Activated CD4-positive, CD25-positive, alpha-beta regulatory T cell (primary cell): ENCODE data around the gene SLC14A1.
"Not testable (repeated sequence)": the region's sequence is repeated elsewhere in the genome, so short reads cannot be mapped to it uniquely, and the experiment has no call there.

Source experiments
- DNase-seq, 4 experiments: peaks; one replicate each; lab custom pipeline; 2025; lab: John Stamatoyannopoulos, UW

The SLC14A1 gene

DNA sequence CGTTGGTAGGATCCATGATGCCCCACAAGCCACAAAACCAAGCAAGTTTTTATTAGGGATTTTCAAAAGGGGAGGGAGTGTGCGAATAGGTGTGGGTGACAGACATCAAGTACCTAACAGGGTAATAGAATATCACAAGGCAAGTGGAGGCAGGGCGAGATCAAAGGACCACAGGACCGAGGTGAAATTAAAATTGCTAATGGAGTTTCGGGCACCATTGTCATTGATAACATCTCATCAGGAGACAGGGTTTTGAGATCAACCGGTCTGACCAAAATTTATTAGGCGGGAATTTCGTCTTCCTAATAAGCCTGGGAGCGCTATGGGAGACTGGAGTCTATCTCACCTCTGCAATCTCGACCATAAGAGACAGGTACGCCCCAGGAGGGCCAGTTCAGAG lies 33.7 kb downstream of the SLC14A1 start:
- not testable (repeated sequence) for DNase-seq

DNA sequence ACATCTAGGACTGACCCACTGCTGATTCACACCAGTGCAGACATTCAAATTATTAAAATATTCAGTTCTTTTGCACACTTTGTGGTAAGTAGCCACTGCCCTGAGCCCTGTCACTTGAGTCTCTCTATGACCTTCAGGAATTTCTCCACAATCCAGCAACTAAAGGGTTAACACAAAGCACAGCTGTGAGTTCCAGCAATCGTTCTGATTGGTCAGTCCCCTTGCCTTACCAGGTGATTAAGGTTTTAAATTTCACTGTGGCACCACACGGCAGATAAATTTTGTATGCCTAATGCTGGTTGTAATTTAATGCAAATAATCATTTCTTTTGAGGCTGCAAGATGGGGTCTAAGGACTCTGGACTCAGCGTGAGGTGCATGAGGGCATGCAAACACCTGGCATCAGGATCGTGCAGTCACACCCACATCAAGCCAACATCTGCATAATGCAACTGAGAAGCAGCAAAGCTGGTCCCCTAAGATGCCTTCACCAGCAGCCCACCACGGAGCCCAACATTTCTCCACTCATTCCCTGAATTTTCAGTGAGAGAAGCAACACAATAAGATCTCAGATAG lies 36.6 kb downstream of the SLC14A1 start:
- no peak for DNase-seq

DNA sequence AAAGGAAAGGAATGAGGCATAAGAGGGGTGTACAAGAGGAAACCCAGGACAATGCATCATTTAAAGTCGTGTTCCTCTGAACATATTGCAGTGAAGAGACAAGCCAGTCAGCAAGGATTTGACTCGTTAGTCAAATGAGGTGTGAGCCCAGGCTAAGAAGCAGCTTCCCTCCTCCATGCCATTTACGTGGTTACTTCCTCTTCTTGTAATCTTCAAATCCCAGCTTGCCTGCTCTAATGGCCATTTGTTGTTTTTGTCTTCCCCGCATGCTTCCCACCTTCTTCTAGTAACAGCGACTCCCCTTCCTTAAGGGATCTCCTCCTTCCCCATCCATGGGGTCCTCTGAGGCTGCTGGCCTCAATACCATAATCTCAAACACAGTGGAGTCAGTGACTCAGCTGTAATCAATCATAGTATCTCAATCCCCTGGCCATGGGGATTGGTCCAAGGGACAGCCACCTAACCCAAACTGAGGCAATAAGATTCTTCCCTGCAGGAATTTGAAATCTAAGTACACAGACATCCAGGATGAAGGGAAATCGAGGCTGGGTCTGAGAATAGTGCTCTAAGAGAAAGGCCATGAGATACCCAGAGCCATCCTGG lies 37.6 kb downstream of the SLC14A1 start:
- DNase-seq, result no peak

DNA sequence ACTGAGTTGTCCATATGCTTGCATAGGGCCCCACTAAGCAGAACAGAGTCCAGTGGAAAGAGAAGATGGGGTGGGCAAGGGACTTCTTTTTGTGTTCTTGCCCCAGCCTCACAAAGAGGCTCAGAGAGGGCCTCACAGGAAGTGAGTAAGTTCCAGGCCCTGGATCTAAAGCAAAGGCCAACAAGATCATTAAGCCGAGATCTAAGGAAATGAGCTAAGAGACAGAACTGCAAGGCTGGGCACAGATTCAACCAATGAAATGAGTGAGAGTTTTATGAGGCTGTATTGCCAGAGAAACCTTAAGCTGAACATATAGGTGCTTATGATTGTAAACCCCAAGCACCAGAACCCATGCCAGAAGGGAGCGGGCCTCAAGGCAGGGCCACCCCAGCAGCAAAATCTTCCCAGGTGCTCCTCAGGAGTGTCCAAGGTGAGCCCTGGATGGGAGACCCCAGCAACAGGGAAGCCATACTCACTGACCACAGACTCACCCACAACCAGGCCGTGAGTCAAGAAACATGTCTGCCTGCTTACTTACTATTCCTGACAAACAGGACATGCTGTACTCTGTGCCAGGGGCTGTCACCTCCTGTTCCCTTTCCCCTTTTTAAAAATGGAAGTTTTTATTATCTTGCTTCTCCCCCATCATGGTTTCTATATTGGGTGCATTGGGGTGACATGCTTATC lies 40.2 kb downstream of the SLC14A1 start:
- DNase-seq, result no peak

DNA sequence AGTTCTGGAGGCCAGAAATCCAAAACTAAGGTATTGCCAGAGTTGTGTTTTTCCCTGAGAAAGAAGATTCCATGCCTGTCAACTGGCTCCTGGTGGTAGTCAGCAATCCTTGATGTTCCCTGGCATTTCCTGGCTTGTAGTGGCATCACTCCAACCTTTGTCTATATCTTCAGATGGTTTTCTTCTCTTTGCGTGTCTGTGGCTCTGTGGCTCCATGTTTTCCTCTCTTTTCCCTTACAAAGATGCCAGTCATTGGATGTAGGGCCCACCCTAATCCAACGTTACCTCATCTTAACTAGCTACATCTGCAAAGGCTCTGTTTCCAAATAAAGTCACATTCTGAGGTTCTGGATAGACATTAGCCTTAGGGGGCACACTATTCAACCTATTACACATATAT lies 41.8 kb downstream of the SLC14A1 start:
- no peak for DNase-seq

DNA sequence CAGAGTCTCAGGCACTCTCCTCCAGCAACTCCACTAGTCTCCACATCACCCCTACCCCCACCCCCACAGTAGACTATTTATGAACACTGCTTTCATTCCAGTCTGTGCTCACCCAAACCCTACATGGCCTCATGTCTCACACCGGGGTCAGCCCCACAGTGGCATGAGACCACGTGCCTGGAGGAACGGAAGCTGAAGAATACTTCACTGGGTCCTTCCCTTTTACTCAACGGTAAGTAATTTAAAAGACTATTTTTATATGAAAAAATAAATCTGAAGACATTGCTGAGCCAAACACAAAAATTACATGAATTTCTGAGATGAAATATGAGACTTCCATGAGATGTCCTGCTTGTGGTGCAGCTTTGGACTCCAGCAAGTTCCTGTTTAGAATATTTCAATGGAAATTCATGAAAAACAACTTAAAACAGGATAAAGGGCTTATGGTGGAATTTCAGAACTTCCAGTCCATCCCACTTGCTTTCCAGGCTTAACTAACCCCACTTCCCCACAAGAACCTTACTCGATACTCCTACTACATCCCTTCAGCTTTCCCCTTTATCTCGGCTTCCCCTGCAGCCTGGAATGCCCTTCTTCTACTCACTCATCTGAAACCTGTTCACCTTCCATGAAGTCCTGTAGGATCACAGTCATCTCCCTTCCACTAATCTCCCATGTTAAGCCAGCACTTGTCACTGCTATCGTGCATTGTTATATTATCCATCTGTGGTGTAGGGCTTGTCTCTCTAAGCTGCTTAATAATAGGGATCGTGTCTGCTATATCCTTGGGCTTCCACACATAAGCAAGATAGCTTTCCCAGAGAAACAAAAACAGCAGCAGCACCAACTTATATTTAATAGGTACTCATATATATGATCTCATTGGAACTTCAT lies 47.9 kb downstream of the SLC14A1 start:
- DNase-seq, result no peak

DNA sequence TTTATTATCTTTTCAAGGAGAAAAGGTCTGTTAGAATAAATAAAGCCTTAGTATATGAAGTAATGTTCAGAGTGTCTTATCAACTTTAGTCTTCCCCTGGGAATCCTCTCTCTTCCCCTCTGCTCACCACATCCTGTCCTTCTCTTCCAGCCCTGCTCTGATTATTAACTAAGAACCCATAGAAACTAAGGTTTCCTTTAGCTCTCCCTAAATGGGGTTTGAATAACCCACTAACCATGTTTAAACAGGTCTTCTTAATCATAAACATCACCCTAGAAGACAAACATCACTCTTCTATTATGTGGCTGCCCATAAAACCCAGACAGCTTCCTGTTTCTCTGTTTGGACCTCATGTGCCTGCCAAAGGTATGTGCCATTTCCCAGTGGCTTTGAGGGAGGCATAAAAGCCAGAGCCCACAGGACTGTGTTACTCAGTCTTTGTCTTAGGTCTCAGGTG lies 50.1 kb downstream of the SLC14A1 start:
- no peak for DNase-seq

DNA sequence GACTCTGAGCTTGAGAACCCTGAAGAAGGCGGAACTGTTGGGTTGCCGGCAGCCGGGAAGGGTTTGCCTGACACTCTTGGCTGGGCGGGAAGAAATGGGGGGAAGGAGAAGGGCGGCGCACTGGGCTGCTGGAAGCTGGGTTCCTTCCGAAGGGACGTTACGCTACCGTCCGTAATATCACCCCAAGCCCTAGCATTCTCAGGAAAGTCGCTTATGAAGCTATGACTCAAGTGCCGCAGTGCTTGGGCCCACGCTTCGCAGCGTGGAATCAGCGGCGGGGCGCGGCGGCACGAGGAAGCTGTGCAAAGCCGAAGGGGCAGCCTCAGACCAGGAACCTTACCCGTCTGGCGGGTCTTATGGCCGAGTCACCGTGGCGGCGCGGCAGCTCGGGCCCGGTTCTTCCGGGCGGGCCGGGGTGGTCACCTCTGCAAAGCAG lies 51.3 kb downstream of the SLC14A1 start:
- DNase-seq, result peak; percentile 7 to 40 (median 10)

DNA sequence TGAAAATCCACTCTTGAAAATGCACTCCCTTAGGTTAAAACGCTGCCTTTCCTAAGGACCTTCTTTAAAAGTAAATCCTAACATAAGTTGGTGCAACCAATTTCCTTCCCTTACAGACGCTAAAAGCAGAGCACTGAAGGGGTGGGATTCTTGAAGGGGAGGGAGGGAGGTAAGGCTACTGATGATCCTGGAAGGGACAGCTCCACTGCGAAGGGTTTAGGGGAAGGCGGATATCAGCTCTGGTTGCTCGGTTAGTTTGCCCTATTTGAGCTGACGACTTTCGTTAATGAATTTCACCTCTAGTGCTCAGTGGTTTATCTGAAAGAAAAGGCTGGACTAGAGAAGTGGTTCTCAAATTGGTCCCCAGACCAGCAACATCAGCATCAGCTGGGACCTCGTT lies 51.8 kb downstream of the SLC14A1 start:
- DNase-seq, result no peak

DNA sequence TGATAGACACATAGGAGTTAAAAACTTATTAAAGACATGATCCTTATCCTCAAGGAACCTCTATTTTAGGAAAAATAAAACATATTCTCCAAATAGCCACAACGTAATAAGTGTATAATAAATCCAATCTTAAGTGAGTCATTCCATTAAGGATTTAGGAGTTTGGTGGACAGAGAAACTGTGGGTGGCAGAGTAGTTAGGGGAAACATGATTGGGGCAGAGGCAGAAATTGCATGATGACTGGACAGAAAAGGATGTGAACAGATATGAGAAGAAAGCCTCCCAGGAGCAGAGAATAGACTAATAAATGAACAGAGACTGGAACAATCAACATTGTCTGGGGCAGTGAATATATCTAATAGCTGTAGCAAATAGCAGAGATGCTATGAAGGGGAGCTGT lies 53.4 kb downstream of the SLC14A1 start:
- DNase-seq, result no peak

DNA sequence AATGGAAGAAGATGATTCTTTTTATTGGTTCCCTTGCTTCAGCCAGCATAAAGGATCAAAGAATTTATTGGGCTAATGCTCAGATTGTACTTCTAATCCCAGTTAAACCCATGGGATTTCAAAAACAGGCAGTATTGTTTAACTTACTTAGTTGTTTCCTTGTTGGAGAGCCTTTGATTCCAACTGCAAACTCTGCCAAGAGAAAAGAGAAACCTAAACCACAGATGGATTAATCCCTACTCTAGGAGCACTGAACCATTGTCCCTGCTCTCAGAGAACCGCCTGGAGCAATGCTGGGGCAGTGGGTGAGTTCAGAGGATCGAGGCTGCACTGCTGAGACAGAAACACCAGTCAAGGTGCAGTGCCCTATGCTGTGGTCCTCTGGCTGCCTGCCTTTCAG lies 56.6 kb downstream of the SLC14A1 start:
- no peak for DNase-seq

DNA sequence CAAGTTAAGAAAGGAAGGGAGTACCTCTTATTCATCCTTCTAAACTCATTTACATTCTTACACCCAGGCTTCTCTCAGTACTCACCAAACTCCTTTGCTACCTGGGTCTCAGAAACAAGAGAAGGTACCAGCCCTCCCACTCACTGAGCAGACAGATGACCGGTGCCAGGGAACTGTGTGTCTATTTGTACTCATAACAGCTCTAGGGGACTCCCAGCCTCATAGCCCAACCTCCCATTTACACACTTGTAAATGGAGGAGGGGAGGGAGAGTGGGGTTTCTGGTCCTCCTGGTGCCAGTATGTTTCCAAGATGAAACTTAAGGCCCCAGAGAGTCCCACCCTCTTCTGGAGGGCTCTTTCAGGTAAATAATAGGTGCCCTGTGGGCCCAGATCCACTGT lies 58.7 kb downstream of the SLC14A1 start:
- no peak for DNase-seq

DNA sequence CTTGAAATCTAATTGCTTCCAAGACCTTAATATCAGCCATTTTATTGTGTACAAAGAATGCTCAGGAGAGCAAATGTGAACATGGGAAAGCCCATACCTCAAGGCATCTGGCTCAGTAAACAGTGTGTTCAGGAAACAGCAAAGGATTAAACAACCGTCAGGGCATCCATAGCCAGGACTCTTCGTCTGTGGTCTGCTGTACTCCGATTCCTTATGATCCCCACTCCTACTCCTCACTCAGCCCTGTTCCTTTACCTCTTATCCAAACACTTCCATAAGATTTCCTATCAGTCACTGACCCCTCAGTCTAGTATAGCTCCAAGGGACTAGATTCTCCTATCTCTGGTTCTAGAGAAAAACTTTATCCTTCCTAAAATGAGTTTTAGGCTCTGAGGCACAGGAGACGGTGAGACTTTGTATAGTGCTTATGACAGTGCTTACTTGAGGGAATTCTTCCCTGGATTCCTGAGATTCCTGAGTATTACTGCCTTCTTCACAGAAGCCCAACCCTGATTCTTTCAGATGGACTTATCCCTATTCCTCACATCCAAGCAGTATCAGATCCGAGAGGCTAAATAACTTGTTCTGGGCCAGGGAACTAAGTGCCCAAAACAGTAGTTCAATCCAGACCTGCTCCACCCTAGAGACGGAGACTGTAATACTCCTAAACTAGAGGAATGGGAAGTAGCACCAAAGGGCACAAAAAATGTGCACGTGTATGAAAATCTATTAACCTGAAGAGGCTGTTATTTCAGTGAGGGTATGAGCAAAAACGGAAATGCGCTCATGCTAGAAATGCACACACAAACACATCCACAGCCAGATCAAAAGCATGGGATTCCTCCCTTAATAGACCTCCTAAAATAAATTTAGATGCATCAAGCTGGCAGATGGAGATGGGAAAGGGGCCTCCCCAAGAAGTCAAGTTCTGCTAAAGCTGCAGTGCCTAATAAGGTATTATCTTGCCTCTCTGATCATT lies 59.4 kb downstream of the SLC14A1 start:
- no peak for DNase-seq

DNA sequence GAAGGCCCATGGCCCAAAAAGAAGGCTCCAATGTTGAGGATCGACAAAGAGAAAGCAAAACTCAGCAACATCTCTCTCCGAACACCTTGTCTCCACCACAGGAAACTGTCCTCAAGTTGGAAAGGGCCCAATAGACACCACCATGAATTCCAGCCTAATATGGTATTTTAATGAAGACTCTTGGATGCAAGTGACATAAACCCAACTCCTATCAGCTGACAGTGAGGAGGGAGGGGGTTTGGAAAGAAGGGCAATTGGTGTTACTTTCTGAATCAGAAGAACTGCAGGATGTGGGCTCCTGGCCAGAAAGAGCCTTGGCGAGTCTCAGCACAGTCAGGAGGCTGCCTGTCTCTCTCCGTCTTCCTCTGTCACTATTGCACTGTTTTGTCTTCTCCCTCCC lies 61.2 kb downstream of the SLC14A1 start:
- DNase-seq, result no peak

DNA sequence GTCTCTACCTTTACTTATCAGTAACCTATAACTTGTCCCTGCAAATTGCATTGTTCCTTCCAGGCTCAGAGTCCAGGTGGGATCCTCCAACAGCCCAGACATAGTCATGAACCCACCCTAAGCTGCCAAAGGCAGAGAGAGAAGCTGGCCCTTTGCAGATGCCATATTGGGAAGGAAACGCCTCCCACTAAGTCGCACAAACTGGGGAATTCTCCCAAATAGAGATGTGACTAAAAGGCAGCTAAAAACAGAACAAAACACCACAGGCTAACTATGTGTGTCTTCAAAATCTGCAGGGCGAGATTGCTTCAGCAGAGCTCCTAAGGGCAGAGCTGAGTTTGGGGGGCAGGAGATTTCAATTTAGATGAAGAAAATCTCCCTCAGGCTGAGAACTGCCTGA lies 63.0 kb downstream of the SLC14A1 start:
- DNase-seq, result no peak

DNA sequence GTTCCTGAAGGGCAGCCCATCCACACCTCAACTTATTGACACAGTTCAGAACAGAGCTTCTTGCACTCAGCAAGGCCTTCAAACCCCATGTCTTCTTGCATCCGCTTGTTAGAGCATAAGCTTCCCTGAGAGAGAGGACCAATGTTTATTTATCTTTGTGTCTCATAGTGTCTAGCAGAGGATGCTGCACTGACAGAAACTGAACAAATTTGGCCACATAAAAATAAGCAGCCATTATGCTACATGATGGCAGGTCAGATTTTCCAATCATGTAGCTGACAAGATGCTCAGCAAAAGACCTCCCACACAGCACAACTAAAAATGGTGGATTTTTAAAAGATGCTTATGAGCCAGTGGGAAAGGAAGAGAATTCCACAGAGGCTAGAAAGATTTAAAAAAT lies 63.4 kb downstream of the SLC14A1 start:
- no peak for DNase-seq

DNA sequence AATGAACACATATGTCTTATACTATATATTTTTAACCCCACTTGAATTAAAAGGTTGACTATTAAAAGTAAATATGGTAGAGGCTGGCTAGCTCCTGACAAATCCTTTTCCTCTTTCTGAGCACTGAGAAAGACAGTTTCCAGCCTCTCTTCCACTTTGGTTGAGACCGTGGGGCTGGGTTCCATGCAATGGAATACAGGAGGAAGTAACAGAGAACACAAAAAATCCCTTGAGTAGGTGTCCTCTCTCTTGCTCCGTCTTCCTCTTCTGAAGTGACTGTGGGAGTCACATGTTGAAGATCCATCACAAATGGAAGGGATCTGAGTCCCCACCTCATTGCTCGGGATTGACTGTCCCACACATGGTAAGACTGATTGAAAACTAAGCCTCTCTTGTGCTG lies 64.9 kb downstream of the SLC14A1 start:
- no peak for DNase-seq

DNA sequence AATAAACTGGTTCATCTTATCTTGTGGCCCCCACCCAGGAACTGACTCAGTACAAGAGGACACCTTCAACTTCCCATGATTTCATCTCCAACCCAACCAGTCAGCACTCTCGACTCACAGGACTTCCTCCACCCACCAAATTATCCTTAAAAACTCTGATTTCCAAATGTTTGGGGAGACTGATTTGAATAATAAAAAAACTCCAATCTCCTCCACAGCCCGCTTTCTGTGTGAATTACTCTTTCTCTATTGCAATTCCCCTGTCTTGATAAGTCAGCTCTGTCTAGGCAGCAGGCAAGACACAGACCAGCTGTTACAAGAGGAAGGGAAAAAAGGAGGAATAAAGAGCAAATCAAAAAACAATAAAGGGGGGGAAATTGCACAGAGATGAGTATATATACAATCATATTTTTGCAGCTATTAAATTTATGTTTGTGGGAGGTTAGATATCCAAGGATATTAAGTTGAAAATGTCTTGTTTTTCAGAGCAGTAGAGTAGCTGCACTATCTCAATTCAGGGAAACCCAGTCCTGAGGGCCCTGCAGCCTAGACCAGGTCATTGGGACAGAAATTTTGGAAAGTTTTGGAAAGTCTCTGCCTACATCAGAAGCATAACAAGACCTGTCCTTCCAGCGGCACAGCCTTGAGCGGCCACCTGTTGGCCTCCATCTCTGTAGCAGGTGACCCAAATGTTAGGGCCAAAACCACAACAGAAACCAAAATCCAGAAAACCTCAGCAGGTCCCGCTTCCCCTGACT lies 68.7 kb downstream of the SLC14A1 start:
- DNase-seq, result no peak

DNA sequence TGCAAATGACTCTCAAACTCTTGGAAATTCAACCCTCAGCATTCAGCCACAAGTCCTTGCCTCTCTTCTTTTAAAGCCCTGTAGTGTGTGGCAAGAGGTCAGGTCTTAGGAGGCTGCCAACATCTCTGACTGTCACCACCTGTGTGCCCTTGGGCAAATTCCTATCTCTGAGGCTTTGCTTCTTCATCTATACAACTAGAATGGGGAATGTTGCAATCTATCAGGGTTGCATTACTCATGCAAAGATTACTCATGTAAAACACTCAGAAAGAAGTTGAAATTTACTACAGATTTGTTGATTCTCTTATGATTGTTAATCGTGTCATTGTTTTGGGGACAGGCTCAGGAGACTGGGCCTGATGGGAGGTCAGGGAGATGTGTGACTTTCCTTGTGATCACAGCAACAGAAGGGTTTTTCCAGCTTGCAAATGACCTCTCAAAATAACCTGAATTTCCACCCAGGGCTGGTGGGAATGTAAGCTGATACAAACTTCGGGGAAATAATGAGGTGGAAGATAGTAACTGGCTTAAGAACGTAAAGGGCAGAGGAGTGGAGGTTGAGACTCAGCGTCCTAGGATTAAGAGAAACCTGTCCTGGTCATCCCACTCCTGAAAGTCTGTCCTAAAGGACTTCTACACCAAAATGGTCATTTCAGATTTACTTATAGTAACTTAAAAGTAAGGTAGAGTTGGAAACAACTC lies 69.4 kb downstream of the SLC14A1 start:
- no peak for DNase-seq

DNA sequence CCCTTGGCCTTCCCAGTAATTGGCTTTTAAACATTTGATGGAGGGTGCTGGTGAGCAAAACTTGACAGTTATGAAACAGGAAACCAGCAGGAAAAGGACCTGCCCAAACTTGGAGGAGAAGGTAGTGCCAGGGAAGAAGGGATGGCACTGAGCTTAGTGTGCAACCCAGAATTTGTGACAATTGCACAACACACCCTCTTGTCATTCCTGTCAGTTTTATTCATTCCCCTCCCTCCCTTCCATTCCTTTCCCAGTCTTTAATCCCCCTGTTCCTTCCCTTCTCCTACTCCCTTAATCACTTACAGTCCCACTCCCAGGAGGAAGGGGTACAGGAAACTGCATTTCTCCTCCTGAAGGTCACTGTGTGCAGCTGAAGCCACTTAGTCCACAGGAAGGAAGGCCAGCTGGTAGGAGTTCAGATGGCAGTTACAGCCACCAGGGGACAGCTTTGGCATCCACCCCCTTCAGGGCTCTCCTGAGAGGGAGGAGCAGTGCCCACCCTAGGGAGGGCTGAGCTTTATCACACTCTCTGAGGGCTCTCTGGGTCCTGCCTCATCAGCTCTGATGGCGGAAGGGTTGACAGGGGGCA lies 77.5 kb downstream of the SLC14A1 start:
- no peak for DNase-seq
